IPS DF 6.9 (cell line): Measurements from ENCODE around the gene VPS13D.
A peak's percentile ranks its signal among the peaks of the same experiment; 100 is the strongest.
"Not testable (repeated sequence)": the region's sequence is repeated elsewhere in the genome, so short reads cannot be mapped to it uniquely, and the experiment has no call there.

Experiments used
- DNase-seq: peaks from one replicate; pipeline ENCODE4 v3.0.0-alpha.2; 2013; ENCODE audit warnings: low read depth, low spot score
- H3K27ac ChIP-seq: one replicate; pipeline ENCODE4 v1.5.1; 2013; ENCODE audit warnings: low read length, control low read depth
- H3K27me3 ChIP-seq: 2 replicates; pipeline ENCODE4 v1.6.1; 2013; ENCODE audit warnings: mild to moderate bottlenecking, low read length; ENCODE audit not compliant: control insufficient read depth, insufficient read depth
- H3K36me3 ChIP-seq: 2 replicates; pipeline ENCODE4 v1.6.1; 2013; ENCODE audit warnings: low read length; ENCODE audit not compliant: control insufficient read depth, insufficient read depth
- H3K4me1 ChIP-seq: 2 replicates; pipeline ENCODE4 v1.6.1; 2013; ENCODE audit warnings: low read length; ENCODE audit not compliant: control insufficient read depth, insufficient read depth
- H3K4me3 ChIP-seq: 2 replicates; pipeline ENCODE4 v1.5.1; 2013; ENCODE audit warnings: mild to moderate bottlenecking, low read length
- H3K9me3 ChIP-seq: 2 replicates; pipeline ENCODE4 v1.6.1; 2013; ENCODE audit warnings: low read length, inconsistent platforms; ENCODE audit not compliant: control insufficient read depth, insufficient read depth
- WGBS: extraction: QIAGEN DNeasy Blood & Tissue Kit; methylation state at CpG from one replicate; pipeline ENCODE4 v1.1.7; 2013; ENCODE audit warnings: mixed read lengths, missing lambda C conversion rate; ENCODE audit not compliant: insufficient read length, insufficient coverage; 5-methylcytosine and 5-hydroxymethylcytosine counted together

The VPS13D gene

DNA sequence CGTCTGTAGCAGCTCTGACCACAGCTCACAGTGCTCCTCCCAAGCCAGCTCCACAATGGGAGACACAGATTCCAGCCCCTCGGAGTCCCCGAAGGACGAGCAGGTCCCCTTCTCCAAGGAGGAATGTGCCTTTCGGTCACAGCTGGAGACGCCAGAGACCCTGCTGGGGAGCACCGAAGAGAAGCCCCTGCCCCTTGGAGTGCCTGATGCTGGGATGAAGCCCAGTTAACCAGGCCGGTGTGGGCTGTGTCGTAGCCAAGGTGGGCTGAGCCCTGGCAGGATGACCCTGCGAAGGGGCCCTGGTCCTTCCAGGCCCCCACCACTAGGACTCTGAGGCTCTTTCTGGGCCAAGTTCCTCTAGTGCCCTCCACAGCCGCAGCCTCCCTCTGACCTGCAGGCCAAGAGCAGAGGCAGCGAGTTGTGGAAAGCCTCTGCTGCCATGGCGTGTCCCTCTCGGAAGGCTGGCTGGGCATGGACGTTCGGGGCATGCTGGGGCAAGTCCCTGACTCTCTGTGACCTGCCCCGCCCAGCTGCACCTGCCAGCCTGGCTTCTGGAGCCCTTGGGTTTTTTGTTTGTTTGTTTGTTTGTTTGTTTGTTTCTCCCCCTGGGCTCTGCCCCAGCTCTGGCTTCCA is 22.9 kb upstream of the VPS13D start:
- H3K4me3 ChIP-seq: no peak overlapping the region
- no peak for DNase-seq
- no peaks in the 10 kb centered on the region for H3K9me3 ChIP-seq
- no peak overlapping the region for H3K27ac ChIP-seq
- no peaks in the 10 kb centered on the region for H3K27me3 ChIP-seq
- H3K36me3 ChIP-seq: no peaks in the 10 kb centered on the region; the same call in 1 of the 2 replicates
- peaks cover 5% of the 10 kb centered on the region for H3K4me1 ChIP-seq
- no CpG with 5 or more reads among the region's 17 CpGs for WGBS

DNA sequence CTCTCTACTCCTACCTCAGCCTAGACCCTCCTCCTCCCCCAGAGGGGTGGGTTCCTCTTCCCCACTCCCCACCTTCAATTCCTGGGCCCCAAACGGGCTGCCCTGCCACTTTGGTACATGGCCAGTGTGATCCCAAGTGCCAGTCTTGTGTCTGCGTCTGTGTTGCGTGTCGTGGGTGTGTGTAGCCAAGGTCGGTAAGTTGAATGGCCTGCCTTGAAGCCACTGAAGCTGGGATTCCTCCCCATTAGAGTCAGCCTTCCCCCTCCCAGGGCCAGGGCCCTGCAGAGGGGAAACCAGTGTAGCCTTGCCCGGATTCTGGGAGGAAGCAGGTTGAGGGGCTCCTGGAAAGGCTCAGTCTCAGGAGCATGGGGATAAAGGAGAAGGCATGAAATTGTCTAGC is 21.6 kb upstream of the VPS13D start:
- no peaks in the 10 kb centered on the region for H3K9me3 ChIP-seq
- no peaks in the 10 kb centered on the region for H3K36me3 ChIP-seq
- no peak overlapping the region for H3K4me3 ChIP-seq
- no peak for DNase-seq
- no CpG with 5 or more reads among the region's 6 CpGs for whole genome bisulfite sequencing
- no peaks in the 10 kb centered on the region for H3K27me3 ChIP-seq
- peaks cover 5% of the 10 kb centered on the region for H3K4me1 ChIP-seq
- no peak overlapping the region for H3K27ac ChIP-seq

DNA sequence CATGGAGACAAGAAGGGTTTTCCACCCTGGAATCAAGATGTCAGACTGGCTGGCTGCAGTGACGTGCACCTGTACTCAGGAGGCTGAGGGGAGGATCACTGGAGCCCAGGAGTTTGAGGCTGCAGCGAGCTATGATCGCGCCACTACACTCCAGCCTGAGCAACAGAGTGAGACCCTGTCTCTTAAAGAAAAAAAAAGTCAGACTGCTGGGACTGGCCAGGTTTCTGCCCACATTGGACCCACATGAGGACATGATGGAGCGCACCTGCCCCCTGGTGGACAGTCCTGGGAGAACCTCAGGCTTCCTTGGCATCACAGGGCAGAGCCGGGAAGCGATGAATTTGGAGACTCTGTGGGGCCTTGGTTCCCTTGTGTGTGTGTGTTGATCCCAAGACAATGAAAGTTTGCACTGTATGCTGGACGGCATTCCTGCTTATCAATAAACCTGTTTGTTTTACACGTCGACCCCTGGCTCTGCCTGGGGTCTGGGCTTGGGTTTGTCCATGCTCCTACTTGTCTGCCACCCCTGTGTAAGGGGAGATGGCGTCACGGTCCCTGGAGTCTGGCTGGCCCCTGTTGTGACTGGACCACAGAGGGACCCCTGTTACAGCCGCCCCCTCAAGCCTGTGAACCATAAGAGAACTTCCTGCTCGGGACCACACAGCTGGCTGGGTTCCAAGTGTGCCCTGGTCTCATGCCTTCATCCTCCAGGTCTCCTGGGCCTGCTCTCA is 20.9 kb upstream of the VPS13D start:
- H3K36me3 ChIP-seq: no peaks in the 10 kb centered on the region
- no CpG with 5 or more reads among the region's 14 CpGs for WGBS
- no peak overlapping the region for H3K27ac ChIP-seq
- H3K27me3 ChIP-seq: no peaks in the 10 kb centered on the region
- DNase-seq: peak; percentile 85
- no peak overlapping the region for H3K4me3 ChIP-seq
- no peaks in the 10 kb centered on the region for H3K9me3 ChIP-seq
- H3K4me1 ChIP-seq: peaks cover 5% of the 10 kb centered on the region

DNA sequence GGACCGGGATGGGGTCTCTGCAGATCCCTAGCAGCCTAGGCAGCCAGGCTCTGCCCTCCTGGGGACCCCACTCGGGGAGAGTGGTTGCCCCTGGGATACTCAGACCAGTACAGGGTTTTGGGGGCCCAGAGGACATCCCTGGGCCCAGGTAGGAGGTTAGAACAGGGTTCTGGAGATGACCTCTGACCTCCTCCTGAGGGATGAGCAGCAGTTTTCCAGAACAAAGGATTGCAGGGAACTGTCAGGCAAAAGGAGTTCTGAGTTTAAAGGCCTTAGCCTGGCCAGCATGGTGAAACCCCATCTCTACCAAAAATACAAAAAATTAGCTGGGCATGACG is 20.4 kb upstream of the VPS13D start:
- Histone ChIP-seq H3K4me1 (no peaks in the 10 kb centered on the region; the same call in 1 of the 2 replicates), H3K36me3 (no peaks in the 10 kb centered on the region)
- DNase-seq: no peak

DNA sequence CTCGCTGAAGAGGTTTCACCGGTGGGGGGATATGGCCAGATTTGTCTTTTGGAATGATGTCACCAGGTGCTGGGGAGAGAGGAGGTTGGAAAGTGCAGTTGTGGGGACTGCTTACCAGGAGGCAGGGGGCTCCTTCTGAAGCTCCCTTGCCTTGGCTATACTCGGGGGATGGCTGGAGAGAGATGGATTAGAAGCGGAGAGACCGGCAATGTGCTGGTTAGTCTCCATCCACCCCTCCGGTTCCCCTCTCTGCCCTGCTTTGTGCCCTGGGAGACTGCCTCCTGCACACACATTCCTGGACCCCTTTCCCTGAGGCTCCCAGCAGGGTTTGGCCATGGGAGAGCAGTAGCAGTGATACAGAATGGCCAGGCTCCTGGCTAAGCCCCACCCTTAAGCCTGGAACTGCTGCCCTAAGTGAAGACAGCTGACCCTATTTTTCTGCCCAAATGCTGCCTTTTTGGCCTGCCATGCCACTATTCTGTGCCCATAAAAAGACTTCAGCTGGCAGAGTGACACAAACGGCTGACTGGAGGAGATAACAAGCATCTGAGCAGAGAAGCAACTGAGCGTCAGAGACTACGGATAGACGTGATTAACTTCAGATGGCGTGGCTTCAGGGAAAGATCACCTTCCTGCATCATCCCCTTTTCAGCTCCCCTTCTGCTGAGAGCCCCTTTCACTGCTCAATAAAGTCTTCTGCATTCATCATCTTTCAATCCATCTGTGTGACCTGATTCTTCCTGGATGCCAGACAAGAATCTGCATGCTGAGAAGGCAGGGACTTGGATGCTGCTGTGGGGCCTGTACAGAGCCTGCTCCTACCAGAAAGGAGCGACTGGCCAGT is 14.5 kb upstream of the VPS13D start:
- WGBS: no CpG with 5 or more reads among the region's 12 CpGs
- Histone ChIP-seq H3K9me3 (no peaks in the 10 kb centered on the region; the same call in 1 of the 2 replicates), H3K4me3 (no peak overlapping the region), H3K36me3 (no peaks in the 10 kb centered on the region), H3K4me1 (no peaks in the 10 kb centered on the region), H3K27me3 (no peaks in the 10 kb centered on the region), H3K27ac (no peak overlapping the region)
- DNase-seq: no peak

More for the DNA sequence above, 20.4 kb upstream of the VPS13D start:
- no CpG with 5 or more reads among the region's 3 CpGs for WGBS
- Histone ChIP-seq H3K27me3 (no peaks in the 10 kb centered on the region), H3K4me3 (no peak overlapping the region), H3K27ac (no peak overlapping the region), H3K9me3 (no peaks in the 10 kb centered on the region)

DNA sequence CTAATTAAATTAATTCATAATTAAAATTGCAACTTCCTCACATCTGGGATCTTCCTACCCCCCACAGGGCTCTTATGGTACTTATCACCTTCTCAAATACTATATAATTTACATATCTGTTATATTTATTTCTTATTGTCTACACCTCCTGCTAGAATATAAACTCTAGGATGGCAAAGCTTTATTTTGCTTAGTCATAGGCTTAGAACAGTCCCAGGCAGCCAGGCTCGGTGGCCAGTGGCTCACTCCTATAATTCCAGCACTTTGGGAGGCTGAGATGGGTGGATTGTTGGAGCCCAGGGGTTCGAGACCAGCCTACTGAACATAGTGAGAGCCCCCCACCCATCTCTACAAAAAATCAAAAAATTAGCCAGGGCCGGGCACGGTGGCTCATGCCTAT is 10.0 kb upstream of the VPS13D start:
- Histone ChIP-seq H3K27me3 (no peaks in the 10 kb centered on the region), H3K9me3 (peaks cover 2% of the 10 kb centered on the region), H3K36me3 (no peaks in the 10 kb centered on the region), H3K4me3 (no peak overlapping the region), H3K27ac (no peak overlapping the region), H3K4me1 (no peaks in the 10 kb centered on the region)
- no peak for DNase-seq
- no CpG with 5 or more reads among the region's 4 CpGs for WGBS

DNA sequence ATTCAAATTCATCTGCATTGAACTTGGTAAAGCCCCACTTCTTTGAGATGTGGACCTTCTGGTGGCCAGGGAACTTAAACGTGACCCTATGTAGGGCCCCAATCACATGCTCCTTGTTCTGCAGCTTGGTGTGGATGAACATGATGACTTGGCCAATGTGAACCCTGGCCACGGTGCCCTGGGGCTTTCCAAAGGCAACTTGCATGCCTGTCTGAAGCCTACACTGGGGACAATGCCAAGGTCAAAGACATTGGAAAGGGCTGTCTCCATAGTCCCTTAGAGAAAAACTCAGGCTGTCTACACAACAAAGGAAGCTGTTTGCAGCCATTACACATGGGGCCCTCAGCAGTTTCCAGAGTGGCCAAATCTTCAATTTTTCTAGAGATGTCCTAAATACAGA is 8.9 kb upstream of the VPS13D start:
- Histone ChIP-seq H3K27ac (no peak overlapping the region), H3K4me3 (no peak overlapping the region), H3K27me3 (no peaks in the 10 kb centered on the region), H3K9me3 (peaks cover 2% of the 10 kb centered on the region), H3K36me3 (no peaks in the 10 kb centered on the region), H3K4me1 (no peaks in the 10 kb centered on the region)
- no CpG with 5 or more reads among the region's 2 CpGs for WGBS
- DNase-seq: no peak

DNA sequence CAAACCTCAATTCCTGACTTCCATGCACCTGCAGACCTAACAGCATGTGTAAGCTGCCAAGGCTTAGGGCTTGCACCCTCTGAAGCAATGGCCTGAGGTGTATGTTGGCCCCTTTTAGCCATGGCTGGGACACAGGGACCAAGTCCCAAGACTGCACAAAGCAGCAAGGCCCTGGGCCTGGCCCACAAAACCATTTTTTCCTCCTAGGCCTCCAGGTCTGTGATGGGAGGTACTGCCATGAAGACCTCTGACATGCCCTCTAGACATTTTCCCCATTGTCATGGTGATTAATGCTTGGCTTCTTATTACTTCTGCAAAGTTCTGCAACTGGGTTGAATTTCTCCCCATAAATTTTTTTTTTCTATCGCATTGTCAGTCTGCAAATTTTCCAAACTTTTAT is 7.1 kb upstream of the VPS13D start:
- H3K36me3 ChIP-seq, H3K4me1 ChIP-seq, DNase-seq, H3K27ac ChIP-seq, H3K9me3 ChIP-seq, H3K4me3 ChIP-seq, H3K27me3 ChIP-seq: not testable (repeated sequence)
- WGBS: no CpG with 5 or more reads among the region's 1 CpG

DNA sequence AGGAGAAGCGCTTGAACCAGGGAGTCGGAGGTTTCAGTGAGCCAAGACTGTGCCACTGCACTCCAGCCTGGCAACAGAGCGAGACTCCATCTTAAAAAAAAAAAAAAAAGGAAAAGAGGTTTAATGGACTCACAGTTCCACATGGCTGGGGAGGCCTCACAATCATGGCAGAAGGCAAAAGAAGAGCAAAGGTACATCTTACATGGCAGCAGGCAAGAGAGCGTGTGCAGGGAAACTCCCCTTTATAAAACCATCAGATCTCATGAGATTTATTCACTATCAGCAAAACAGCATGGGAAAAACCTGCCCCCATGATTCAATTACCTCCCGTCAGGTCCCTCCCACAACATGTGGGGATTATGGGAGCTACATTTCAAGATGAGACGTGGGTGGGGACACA is 5.7 kb upstream of the VPS13D start:
- H3K4me3 ChIP-seq, DNase-seq, H3K36me3 ChIP-seq, H3K9me3 ChIP-seq, H3K27me3 ChIP-seq, H3K27ac ChIP-seq, H3K4me1 ChIP-seq: not testable (repeated sequence)
- WGBS: no CpG with 5 or more reads among the region's 6 CpGs

GRCh38 chr1:12228979-12229378 is 851 bp upstream of the VPS13D start:
- Histone ChIP-seq H3K4me1 (no peaks in the 10 kb centered on the region), H3K9me3 (no peaks in the 10 kb centered on the region)

More at GRCh38 chr1:12228979-12229378, 851 bp upstream of the VPS13D start:
- DNase-seq: no peak
- no peaks in the 10 kb centered on the region for H3K27me3 ChIP-seq
- H3K36me3 ChIP-seq: no peaks in the 10 kb centered on the region
- no peak overlapping the region for H3K4me3 ChIP-seq
- H3K27ac ChIP-seq: no peak overlapping the region
- WGBS: no CpG with 5 or more reads among the region's 7 CpGs
